Immature natural killer cell (primary cell): Measurements from ENCODE around the gene ATPAF1. TPM values are rescaled to one million over a fixed set of nuclear protein-coding genes. Genes with fewer than 3 reads are reported as not detected.
"Not testable (repeated sequence)": the region's sequence is repeated elsewhere in the genome, so short reads cannot be mapped to it uniquely, and the experiment has no call there.

ENCODE experiments used
- DNase-seq, 3 donors: peaks; one replicate each; pipeline ENCODE4 v3.0.0; 2022; ENCODE audit warnings: mixed read lengths in 1 of 3
- H3K27ac Mint-ChIP-seq, 6 donors: one replicate each; pipeline ENCODE4 v1.8.0; 2020; ENCODE audit warnings: mixed read lengths in 6 of 6, mild to moderate bottlenecking in 5 of 6, inconsistent platforms in 4 of 6, moderate library complexity in 3 of 6
- H3K27me3 Mint-ChIP-seq, 3 donors: one replicate each; pipeline ENCODE4 v1.8.0; 2020 to 2021; ENCODE audit warnings: low read depth in 3 of 3, mild to moderate bottlenecking in 3 of 3, mixed read lengths in 3 of 3, moderate library complexity in 3 of 3, inconsistent platforms in 1 of 3
- H3K36me3 Mint-ChIP-seq, 3 donors: one replicate each; pipeline ENCODE4 v1.8.0; 2020; ENCODE audit warnings: mixed read lengths in 3 of 3, inconsistent platforms in 2 of 3, mild to moderate bottlenecking in 2 of 3
- H3K4me1 Mint-ChIP-seq, 2 donors: one replicate each; pipeline ENCODE4 v1.8.0; 2020; ENCODE audit warnings: inconsistent platforms in 2 of 2, mild to moderate bottlenecking in 2 of 2, mixed read lengths in 2 of 2, moderate library complexity in 1 of 2
- H3K4me3 Mint-ChIP-seq, 5 donors: one replicate each; pipeline ENCODE4 v1.8.0; 2020; ENCODE audit warnings: mild to moderate bottlenecking in 5 of 5, mixed read lengths in 5 of 5, inconsistent platforms in 3 of 5, moderate library complexity in 3 of 5
- H3K9me3 Mint-ChIP-seq, 6 donors: one replicate each; pipeline ENCODE4 v1.8.0; 2020; ENCODE audit warnings: mild to moderate bottlenecking in 6 of 6, mixed read lengths in 6 of 6, inconsistent platforms in 4 of 6, moderate library complexity in 3 of 6
- polyA plus RNA-seq, 3 donors: library from polyadenylated mRNA; unstranded; fragments of 300-500 nt; fragmentation: Illumina TruSeq; gene quantifications; one replicate each; pipeline ENCODE4 v1.2.3, GENCODE V29; 2021

ATPAF1 gene
- 100 to 1,000 TPM in 1 of 3 donors, 10 to 100 TPM in 2; 50.6 to 139 (median 51.7) TPM for polyA plus RNA-seq

DNA sequence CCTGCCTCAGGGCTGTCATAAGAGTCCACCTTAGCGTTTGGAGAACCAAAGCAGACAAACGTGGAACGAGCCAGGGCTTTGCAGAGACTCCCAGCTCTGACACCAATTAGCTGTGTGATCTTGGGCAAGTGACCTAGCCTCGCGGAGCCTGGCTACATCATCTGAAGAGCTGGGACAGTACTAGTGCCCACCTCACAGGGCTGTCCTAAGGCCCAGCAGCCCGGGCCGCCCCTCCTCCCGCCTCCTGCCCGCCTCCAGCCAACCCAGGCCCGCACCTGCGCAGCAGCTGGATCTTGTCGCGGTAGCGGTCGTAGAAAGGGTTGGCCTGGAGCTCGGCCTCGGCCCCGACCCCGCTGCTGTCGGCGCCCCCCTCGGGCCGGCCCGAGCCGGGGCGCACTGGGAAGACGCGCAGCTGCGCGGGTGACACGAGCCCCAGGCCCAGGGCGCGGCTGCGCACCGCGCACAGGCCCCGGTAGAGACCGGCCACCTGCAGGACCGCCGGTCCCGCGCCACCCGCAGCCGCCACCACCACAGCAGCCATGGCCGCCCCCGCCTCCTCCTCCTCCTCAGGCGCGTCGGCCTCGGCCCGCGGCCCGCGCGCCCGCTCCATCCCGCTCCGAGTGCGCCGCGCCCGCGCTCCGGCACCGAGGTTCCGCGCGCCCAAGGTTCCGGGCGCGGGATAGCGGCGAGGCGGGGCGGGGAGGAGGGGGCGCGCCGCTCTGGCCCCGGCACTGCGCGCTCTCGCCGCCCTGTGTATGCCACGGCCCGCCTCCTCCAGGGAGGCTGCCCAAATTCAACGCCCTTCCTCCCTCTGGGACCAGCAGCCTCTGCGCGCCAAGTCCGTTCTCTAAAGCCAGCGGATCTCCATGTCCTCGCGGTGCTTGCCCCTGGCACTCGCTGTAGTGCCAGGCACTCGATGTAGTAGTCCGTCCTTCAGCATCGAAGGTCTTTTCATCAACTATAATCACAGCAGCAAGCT is at the start of gene ATPAF1:
TSS of gene ATPAF1 (minus strand) at position 583 of the 979 bp plus-strand sequence. CDS start at position 541, 42 bp downstream.
- H3K27me3 Mint-ChIP-seq: peaks cover 0 to 2% (median 0%) of the 10 kb centered on the region in 3 donors
- H3K4me3 Mint-ChIP-seq: peak within 1 kb of the TSS in 4 of 5 donors; percentile 78 to 83 (median 79)
- peaks cover 17 to 18% of the 10 kb centered on the region in 2 donors for H3K4me1 Mint-ChIP-seq

DNA sequence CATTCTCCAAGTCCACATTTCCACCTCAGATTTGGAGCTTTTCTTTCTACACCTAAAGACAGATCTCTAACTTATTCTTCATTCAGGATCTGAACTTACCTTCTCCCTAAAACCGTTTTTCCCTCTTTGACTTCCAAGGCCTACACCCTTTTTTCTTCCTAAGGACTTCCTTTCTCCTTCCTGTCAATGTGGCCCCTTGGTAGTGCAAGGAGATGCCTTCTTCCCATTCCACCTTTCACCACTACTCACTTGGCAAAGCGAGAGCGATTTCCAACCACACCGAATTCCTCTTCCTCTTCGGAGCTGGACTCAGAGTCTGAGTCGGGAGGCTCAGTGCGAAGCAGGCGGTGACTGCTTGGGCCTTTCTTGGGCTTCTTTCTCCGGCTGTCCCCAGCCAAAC is 49.5 kb upstream of the ATPAF1 start:
- peak overlapping the region; percentile 87 to 95 (median 92) for H3K27ac Mint-ChIP-seq
- peaks cover 0 to 18% (median 5%) of the 10 kb centered on the region in 3 donors for H3K36me3 Mint-ChIP-seq
- peaks cover 41 to 55% of the 10 kb centered on the region in 2 donors for H3K4me1 Mint-ChIP-seq
- H3K27me3 Mint-ChIP-seq: peaks cover 6 to 10% (median 9%) of the 10 kb centered on the region in 3 donors
- no peak for DNase-seq
- peak overlapping the region; percentile 89 to 93 (median 92) for H3K4me3 Mint-ChIP-seq
- H3K9me3 Mint-ChIP-seq: no peaks in the 10 kb centered on the region

More for the DNA sequence above, at the start of gene ATPAF1:
- H3K36me3 Mint-ChIP-seq: peaks cover 10 to 15% (median 10%) of the 10 kb centered on the region in 3 donors
- peak; percentile 53 to 64 (median 63) for DNase-seq
- peak within 1 kb of the TSS; percentile 6 to 66 (median 38) for H3K27ac Mint-ChIP-seq
- no peaks in the 10 kb centered on the region for H3K9me3 Mint-ChIP-seq

GRCh38 chr1:46714976-46715375 is 46.8 kb upstream of the ATPAF1 start:
- no peaks in the 10 kb centered on the region for H3K9me3 Mint-ChIP-seq
- peaks cover 42 to 78% of the 10 kb centered on the region in 2 donors for H3K4me1 Mint-ChIP-seq
- H3K36me3 Mint-ChIP-seq: peaks cover 5 to 36% (median 7%) of the 10 kb centered on the region in 3 donors
- peaks cover 6 to 10% (median 9%) of the 10 kb centered on the region in 3 donors for H3K27me3 Mint-ChIP-seq
- peak overlapping the region in 1 of 6 donors; percentile 58 for H3K27ac Mint-ChIP-seq
- H3K4me3 Mint-ChIP-seq: no peak overlapping the region
- DNase-seq: no peak

DNA sequence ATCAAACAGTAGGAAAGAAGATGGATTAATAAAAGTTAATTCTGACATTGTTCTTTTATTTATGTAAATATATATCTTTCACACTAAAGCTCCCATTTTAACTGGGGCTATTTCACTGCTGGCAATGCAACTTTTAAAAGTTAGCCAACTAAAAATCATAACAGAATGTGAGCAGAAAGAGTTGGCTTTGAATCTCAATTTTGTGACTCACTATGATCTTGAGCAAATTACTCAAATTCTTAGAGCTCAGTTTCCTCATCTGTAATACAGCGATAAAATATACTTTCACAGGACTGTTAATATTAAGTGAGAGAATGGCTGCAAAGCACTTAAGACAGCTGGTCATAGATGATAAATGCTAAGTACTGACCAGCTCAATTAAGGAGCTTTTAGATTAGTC is 40.0 kb upstream of the ATPAF1 start:
- DNase-seq: no peak
- H3K36me3 Mint-ChIP-seq: peaks cover 13 to 49% (median 17%) of the 10 kb centered on the region in 3 donors
- no peaks in the 10 kb centered on the region for H3K27me3 Mint-ChIP-seq
- peaks cover 12 to 36% of the 10 kb centered on the region in 2 donors for H3K4me1 Mint-ChIP-seq
- H3K4me3 Mint-ChIP-seq: no peak overlapping the region
- no peak overlapping the region for H3K27ac Mint-ChIP-seq
- no peaks in the 10 kb centered on the region for H3K9me3 Mint-ChIP-seq

DNA sequence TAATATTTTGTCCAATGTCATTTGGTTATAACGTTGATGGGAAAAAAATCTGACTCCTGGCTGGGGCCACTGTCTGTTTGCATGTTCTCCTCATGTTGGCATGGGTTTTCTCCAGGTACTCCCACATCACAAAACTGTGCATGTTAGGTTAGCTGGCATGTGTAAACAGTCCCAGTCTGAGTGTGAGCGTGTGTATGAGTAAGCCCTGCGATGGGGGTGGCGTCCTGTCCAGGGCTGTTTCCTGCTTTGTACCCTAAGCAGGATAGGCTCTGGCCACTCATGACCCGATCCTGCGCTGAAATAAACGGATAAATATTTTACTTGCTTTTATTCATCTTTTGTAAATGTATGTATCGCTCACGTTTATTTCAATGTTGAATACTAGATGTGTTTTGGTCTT is 37.2 kb upstream of the ATPAF1 start:
- Mint-ChIP-seq H3K27me3 (no peaks in the 10 kb centered on the region), H3K4me1 (peaks cover 25 to 44% of the 10 kb centered on the region in 2 donors), H3K27ac (no peak overlapping the region), H3K9me3 (no peaks in the 10 kb centered on the region), H3K36me3 (peaks cover 16 to 43% (median 17%) of the 10 kb centered on the region in 3 donors), H3K4me3 (no peak overlapping the region)
- no peak for DNase-seq

DNA sequence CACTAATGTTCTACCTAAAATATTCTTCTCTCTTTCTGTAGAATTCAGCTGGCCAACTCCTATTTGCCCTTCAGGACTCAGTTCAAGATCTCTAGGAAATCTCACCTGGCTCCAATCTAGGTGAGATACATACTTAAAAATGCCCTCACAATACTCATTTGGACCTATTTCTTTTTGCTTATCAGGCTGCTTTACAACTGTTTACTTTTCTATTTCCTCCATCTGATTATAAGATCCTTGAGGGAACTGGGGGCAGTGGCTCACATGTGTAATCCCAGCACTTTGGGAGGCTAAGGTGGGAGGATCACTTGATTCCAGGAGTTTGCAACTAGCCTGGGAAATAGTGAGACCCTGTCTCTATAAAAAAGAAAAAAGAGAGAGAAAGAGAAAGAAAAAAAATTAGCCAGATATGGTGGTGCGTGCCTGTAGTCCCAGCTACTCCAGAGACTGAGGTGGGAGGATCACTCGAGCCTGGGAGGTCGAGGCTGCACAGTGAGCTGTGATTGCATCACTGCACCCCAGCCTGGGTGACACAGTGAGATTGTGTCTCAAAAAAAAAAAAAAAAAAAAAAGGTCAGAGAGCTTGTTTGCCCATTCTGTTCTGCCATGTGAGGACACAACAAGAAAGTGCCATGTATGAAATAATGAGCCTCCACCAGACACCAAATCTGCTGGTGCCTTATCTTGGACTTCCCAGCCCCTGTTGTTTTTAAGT is 35.9 kb upstream of the ATPAF1 start:
- Mint-ChIP-seq H3K4me3 (no peak overlapping the region), H3K4me1 (peaks cover 31 to 49% of the 10 kb centered on the region in 2 donors), H3K27ac (no peak overlapping the region), H3K27me3 (no peaks in the 10 kb centered on the region), H3K9me3 (no peaks in the 10 kb centered on the region), H3K36me3 (peaks cover 13 to 36% (median 16%) of the 10 kb centered on the region in 3 donors)
- DNase-seq: no peak

- Mint-ChIP-seq H3K4me3 (no peak overlapping the region), H3K27ac (peak overlapping the region in 2 of 6 donors; percentile 13 to 37), H3K9me3 (no peaks in the 10 kb centered on the region), H3K27me3 (peaks cover 0 to 2% (median 0%) of the 10 kb centered on the region in 3 donors), H3K36me3 (peaks cover 17 to 39% (median 25%) of the 10 kb centered on the region in 3 donors), H3K4me1 (peaks cover 33 to 56% of the 10 kb centered on the region in 2 donors)
- DNase-seq: no peak
These were observed 31.5 kb upstream of the ATPAF1 start for GRCh38 chr1:46699666-46700065.

DNA sequence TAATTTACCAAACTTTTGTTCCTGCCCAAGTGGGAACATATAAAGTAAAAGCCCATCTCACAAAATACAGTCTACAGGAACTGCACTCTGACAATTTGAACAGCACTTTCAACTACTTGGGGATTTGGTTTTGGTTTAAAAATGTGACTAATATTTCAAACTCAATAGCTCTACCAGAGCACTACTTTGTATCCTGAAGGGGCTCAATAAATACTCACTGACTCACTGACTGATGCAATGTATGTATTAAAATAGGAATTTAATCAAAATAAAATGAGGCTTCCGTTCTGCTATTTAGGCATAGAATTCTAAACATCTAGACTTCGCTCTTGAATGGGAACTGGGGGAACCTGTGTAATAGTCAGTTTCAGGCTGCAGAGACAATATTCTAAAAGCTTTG is 28.9 kb upstream of the ATPAF1 start:
- H3K4me3 Mint-ChIP-seq: no peak overlapping the region
- peak overlapping the region in 1 of 6 donors; percentile 30 for H3K27ac Mint-ChIP-seq
- H3K4me1 Mint-ChIP-seq: peaks cover 26 to 39% of the 10 kb centered on the region in 2 donors
- H3K9me3 Mint-ChIP-seq: no peaks in the 10 kb centered on the region
- DNase-seq: no peak
- H3K27me3 Mint-ChIP-seq: peaks cover 0 to 2% (median 0%) of the 10 kb centered on the region in 3 donors
- peaks cover 12 to 36% (median 28%) of the 10 kb centered on the region in 3 donors for H3K36me3 Mint-ChIP-seq

DNA sequence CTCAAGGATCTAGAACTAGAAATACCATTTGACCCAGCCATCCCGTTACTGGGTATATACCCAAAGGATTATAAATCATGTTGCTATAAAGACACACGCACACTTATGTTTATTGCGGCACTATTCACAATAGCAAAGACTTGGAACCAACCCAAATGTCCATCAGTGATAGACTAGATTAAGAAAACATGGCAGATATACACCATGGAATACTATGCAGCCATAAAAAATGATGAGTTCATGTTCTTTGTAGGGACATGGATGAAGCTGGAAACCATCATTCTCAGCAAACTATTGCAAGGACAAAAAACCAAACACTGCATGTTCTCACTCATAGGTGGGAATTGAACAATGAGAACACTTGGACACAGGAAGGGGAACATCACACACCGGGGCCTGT is 26.5 kb upstream of the ATPAF1 start:
- Mint-ChIP-seq H3K36me3 (peaks cover 14 to 50% (median 39%) of the 10 kb centered on the region in 3 donors), H3K4me1 (peaks cover 9 to 16% of the 10 kb centered on the region in 2 donors)
- H3K27me3 Mint-ChIP-seq, H3K27ac Mint-ChIP-seq, DNase-seq, H3K9me3 Mint-ChIP-seq, H3K4me3 Mint-ChIP-seq: not testable (repeated sequence)

DNA sequence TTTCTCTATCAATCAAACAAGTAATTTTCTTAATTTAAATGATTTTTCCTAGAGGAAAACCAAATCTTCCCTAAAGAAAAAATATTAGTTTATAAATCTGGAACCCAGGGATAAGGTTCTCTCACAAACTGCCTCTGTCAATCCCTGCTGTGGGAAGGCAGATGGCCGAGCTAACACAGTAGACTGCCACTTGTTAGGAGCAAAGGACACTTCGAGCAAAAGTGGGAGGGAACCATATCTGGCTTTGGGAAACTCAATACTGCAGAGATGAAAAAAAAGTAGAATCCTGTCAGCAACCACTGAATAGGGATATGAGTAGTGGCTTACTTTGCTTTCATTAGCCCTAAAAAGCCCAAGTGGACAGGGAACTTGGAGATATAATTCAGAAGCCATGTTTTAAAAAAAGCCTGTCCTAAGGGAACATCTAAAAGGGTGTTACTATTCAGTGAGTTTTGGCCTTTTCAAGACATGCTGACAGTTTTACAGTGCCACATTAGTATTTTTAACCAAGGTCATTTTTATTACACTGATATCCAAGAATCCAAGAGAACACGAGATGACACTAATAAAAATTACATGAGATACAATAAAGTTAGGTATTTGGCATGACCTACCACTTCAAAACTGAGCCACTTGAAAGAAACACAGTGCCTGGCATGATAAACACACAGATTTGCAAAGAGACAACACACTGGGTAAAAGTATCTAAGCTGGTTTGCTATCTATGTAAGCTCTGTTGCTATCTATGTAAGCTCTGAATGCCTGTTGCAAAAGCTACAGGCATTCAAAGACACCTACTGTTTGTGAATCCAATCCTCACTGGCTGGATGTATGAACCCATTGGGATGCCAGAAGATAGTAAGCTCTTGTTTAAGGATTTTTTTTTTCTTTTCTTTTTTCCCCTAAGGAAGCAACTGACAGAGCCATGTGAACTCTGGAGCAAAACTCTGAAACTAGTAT is 24.9 kb upstream of the ATPAF1 start:
- peaks cover 20 to 61% (median 47%) of the 10 kb centered on the region in 3 donors for H3K36me3 Mint-ChIP-seq
- H3K27me3 Mint-ChIP-seq: peaks cover 0 to 2% (median 0%) of the 10 kb centered on the region in 3 donors
- peaks cover 2% of the 10 kb centered on the region in 2 donors for H3K4me1 Mint-ChIP-seq
- no peaks in the 10 kb centered on the region for H3K9me3 Mint-ChIP-seq
- H3K4me3 Mint-ChIP-seq: no peak overlapping the region
- DNase-seq: no peak
- no peak overlapping the region for H3K27ac Mint-ChIP-seq

DNA sequence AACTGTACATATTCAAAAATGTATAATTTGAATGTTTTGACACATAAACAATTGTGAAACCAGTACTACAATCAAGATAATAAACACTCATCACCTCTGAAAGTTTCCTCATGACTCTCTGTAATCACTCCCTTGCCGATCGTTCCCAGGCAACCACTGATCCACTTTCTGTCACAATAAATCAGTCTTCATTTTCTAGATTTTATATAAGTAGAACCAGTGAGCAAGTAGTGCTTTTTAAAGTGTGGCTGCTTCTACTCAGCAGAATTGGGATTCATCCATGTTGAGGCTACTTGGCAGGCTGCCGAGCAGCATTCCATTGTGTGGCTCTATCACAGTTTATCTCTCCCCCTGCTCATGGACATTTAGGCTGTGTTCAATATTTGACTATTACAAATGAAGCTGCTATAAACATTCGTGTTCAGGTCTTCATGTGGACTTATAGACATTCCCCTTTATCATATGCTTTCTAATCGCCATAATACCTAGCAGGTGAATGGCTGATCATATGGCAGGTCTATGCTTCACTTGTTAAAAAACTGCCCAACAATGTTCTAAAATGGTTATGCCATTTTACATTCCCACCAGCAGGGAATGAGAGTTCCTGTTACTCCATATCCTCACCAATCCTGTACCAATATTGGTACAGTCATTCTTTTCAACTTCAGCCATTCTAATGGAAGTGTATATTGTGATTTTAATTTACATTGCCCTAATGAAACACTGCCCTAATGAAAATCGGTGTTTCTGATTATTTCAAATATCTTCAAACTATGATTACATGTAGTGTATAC is 24.0 kb upstream of the ATPAF1 start:
- Mint-ChIP-seq H3K4me1 (peaks cover 2 to 5% of the 10 kb centered on the region in 2 donors), H3K36me3 (peaks cover 20 to 65% (median 51%) of the 10 kb centered on the region in 3 donors), H3K27me3 (peaks cover 0 to 2% (median 0%) of the 10 kb centered on the region in 3 donors), H3K9me3 (no peaks in the 10 kb centered on the region), H3K4me3 (no peak overlapping the region), H3K27ac (no peak overlapping the region)
- no peak for DNase-seq

GRCh38 chr1:46690931-46691421 is 22.8 kb upstream of the ATPAF1 start:
- H3K9me3 Mint-ChIP-seq: no peaks in the 10 kb centered on the region
- DNase-seq: no peak
- H3K4me3 Mint-ChIP-seq: no peak overlapping the region
- peaks cover 26 to 73% (median 59%) of the 10 kb centered on the region in 3 donors for H3K36me3 Mint-ChIP-seq
- peaks cover 2 to 5% of the 10 kb centered on the region in 2 donors for H3K4me1 Mint-ChIP-seq
- no peak overlapping the region for H3K27ac Mint-ChIP-seq
- peaks cover 0 to 2% (median 0%) of the 10 kb centered on the region in 3 donors for H3K27me3 Mint-ChIP-seq
